Activated gamma-delta T cell treated with Interleukin-2 at 50 U/mL for 16 hours (primary cell): ENCODE measurements around the gene RALGPS1.

Source experiments
- DNase-seq: peaks from one replicate; pipeline ENCODE4 v3.0.0-alpha.2; 2020

The RALGPS1 gene

GRCh38 chr9:127123064-127123890 is 208.7 kb downstream of the RALGPS1 start:
- DNase-seq: no peak

- DNase-seq: no peak
Measured at GRCh38 chr9:127124111-127124531, 209.5 kb downstream of the RALGPS1 start.

- DNase-seq: no peak
Measured at GRCh38 chr9:127124792-127125191, 210.2 kb downstream of the RALGPS1 start.

- DNase-seq: no peak
Measured at GRCh38 chr9:127126971-127127370, 212.4 kb downstream of the RALGPS1 start.

- no peak for DNase-seq
Measured at GRCh38 chr9:127128341-127129072, 213.9 kb downstream of the RALGPS1 start.

GRCh38 chr9:127129073-127129717 is 214.6 kb downstream of the RALGPS1 start:
- DNase-seq: no peak

GRCh38 chr9:127129718-127130085 is 215.1 kb downstream of the RALGPS1 start:
- DNase-seq: no peak

- DNase-seq: no peak
Measured at GRCh38 chr9:127130235-127130634, 215.7 kb downstream of the RALGPS1 start.

- DNase-seq: no peak
Measured at GRCh38 chr9:127130661-127131538, 216.3 kb downstream of the RALGPS1 start.

GRCh38 chr9:127131871-127132270 is 217.3 kb downstream of the RALGPS1 start:
- no peak for DNase-seq

GRCh38 chr9:127132375-127132774 is 217.8 kb downstream of the RALGPS1 start:
- no peak for DNase-seq

- no peak for DNase-seq
Measured at GRCh38 chr9:127132921-127133647, 218.5 kb downstream of the RALGPS1 start.

GRCh38 chr9:127133739-127134167 is 219.2 kb downstream of the RALGPS1 start:
- no peak for DNase-seq

GRCh38 chr9:127135056-127135745 is 220.6 kb downstream of the RALGPS1 start:
- no peak for DNase-seq

- no peak for DNase-seq
Measured at GRCh38 chr9:127136081-127136879, 221.7 kb downstream of the RALGPS1 start.

GRCh38 chr9:127136880-127137639 is 222.5 kb downstream of the RALGPS1 start:
- DNase-seq: no peak

GRCh38 chr9:127137640-127138360 is 223.2 kb downstream of the RALGPS1 start:
- no peak for DNase-seq

- DNase-seq: no peak
Measured at GRCh38 chr9:127138444-127138843, 223.9 kb downstream of the RALGPS1 start.
